GM12874 (cell line): ENCODE data around the gene TIFAB.

ENCODE experiments used
- TF ChIP-seq, protein P1 (sequence below): IDR thresholded peaks from 2 replicates; pipeline ENCODE4 v1.5.1; 2011; ENCODE audit warnings: low read depth, mild to moderate bottlenecking, control low read depth, low read length, moderate library complexity; ENCODE audit not compliant: insufficient read depth

The TIFAB gene

DNA sequence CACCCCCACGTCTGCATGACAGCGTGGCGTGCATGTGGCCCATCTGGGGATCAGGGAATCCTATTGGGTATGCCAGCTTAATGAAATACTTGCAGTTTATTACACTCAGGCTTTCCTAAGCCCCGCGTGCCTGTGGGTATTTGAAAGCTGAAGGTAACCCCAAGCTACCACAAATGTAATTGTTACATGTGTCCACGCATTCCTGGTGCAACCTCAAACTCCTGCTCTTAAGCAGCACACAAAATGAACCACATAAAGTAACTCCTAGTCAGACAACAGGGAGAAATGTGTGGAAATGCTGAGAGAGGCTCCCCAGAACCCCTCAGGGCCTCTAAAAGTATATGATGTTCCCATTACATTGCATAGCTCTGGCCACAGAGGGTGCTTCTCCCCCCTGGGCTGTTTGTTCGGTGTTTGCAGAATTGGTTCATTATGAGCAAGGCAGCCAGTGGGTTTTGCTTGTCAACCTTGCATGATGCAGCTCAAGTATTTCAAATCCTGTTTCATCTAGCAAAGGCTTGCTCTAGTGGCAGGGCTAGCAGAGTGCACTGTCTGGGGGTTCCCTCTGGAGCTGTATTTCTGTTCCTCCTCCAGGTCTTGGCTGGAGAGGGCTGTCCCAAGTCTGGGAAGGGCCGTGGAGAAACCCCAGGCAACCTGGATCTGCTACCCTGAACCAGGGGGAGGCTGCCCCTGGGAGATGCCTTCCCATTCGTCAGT lies 3.2 kb downstream of the TIFAB start:
- TF ChIP-seq, protein P1, sequence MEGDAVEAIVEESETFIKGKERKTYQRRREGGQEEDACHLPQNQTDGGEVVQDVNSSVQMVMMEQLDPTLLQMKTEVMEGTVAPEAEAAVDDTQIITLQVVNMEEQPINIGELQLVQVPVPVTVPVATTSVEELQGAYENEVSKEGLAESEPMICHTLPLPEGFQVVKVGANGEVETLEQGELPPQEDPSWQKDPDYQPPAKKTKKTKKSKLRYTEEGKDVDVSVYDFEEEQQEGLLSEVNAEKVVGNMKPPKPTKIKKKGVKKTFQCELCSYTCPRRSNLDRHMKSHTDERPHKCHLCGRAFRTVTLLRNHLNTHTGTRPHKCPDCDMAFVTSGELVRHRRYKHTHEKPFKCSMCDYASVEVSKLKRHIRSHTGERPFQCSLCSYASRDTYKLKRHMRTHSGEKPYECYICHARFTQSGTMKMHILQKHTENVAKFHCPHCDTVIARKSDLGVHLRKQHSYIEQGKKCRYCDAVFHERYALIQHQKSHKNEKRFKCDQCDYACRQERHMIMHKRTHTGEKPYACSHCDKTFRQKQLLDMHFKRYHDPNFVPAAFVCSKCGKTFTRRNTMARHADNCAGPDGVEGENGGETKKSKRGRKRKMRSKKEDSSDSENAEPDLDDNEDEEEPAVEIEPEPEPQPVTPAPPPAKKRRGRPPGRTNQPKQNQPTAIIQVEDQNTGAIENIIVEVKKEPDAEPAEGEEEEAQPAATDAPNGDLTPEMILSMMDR = no peak

DNA sequence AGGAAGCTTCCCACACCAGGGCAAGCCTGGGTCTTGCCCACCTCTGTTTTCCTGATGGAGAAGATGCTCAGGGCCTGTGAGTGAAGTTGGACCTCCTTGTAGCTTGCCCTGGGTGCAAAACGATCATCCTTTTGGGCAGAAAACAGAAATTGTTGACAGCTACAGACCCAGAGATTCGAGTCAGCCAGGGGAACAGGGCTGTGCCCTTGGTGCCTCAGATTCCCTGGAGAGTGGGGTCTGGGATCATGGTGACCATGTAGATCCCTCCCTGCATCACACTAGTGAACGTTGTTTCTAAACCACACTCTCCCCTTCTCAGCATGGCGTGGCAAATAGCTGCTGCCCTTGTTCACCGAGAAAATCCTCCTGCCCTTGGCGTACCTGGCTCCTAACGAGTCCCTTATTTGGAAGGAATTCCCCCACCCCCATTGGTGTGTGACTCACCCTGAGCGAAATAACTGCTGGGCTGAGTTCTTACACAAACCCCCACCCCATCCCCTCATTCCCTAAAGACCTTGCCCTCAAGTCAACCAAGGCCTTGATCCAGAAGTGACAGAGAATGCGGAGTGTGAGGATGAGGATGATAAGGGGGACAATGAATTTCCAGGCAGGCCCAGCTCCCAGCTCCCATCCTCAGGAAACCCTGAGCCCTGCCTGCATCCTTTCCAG lies 3.9 kb downstream of the TIFAB start:
- TF ChIP-seq, protein P1 = no peak

DNA sequence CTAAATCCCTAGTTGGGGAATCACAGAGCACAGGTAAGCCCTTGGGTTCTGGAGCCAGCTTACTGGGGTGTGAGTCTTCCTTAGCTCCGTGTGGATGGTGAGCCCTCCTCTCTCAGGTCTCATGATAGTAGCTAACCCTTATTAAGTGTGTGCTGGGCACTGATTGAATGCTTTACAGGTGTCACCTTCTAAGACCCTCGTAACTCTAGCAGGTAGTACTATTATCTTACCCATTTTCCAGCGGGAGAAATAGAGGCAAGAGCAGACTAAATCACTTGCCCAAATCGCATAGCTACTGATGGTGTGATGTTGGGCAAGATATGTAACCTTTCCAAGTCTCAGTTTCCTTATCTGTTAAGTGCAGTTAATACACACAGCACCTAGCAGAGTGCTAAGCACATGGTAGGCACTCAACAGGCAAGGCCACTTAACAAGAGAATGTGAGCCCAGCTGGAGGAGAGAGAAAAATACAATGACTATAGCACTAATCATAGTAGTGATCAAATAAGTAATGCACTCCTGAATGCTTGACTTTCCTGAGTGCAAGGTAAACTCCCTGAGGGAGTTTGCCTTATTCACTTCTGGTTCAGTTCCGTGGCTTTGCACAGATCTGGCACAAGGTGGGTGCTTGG lies 4.7 kb downstream of the TIFAB start, which contains the start of gene DCANP1:
Gene DCANP1, minus strand, starts transcription at position 51 of the 632 bp plus-strand sequence. CDS start 240 bp downstream, outside the sequence.
- TF ChIP-seq, protein P1 = no peak

DNA sequence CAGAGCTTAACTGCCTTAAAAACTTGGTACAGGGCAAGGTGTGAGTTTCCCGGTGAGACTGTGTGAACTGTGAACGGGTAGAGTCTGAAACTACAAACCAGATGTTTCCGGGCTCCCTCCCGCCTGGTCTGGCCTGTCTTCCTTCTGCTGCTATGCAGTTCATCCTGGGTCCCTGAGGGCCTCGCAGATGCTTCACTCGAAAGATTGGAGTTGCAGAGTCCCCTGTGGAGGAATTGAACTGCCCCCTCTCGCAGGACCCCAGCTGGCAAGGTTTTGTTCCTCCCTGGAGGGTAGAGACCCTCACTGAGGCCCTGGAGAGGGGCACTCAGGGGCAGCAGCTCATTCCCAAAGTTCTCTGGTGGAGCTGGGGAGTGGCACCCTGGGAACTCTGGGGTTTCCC lies 5.5 kb downstream of the TIFAB start:
- TF ChIP-seq, protein P1 = no peak

DNA sequence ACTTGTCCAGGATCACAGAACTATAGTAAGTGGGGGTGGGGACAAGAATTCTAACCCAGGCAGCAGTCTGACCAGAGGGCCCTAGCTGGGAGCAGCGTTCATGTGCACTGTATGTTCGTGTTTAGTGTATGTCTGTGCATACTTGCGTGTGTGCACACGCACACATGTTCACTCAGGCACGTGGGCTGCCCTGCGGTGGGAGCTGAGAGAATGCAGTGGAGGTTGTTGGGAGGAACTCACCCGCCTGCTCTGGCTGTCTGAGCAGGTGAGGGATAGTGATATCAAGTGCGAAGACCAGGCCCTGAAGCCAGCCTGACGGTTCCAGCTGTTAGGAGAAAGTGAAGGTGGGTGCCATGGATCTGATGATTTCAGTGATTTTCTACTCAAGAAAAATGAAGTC lies 5.9 kb downstream of the TIFAB start:
- TF ChIP-seq, protein P1 = no peak

DNA sequence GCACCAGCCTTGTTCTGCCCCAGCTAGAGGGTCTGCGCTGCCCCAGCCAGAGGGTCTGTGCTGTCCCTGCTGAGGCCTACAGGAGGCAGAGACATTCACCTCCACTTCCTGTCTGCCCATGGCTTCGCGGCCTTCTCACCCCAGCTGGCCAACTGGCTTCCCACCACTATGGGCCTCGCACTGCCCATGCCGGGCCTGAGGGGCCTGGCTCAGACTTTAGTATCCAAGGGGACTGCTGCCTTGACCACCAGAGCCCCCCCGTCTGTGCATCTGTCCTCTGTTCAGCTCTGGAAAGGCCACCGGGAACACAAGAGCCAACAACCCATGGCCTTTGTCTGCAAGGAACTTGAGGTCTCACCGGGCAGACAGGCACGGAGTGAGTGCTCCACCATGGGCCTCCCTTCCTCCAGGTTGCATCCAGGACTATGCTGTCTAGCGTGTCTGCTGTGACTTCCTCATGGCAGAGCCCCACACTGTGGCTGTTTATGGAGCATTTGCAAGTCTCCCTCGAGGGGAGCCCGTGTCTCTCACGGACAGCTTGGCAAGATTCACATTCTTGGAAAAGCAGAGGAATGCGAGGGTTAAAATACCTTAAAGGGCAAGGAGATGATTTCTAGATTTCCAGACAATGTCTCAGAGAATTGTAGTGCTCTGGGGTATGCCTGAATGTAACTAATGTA lies 6.7 kb downstream of the TIFAB start:
- TF ChIP-seq, protein P1 = no peak

DNA sequence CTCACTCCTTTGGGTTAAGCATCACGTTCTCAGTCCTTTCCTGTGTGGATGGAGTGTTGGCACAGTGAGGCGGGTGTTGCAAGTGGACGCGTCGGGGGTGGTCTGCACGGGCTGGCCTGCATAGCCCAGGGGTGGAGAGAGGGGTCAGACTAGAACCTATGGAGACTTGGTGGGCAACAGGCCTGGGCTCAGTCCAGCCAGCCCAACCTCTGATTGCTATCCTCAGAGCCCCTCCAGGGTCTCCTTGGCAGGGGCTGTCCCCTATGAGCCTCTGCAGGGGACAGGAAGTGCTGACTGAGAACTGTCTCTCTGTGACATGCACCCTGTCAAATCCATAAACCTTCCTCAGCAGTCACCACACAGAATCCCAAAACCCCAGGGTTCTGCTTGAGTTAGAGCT lies 7.3 kb downstream of the TIFAB start:
- TF ChIP-seq, protein P1 = no peak
